Right ventricle myocardium inferior (tissue), 1 donor: ENCODE data around the gene TP53AIP1. TPM values are rescaled to one million over a fixed set of nuclear protein-coding genes. Genes with fewer than 3 reads are reported as not detected.
A peak's percentile ranks its signal among the peaks of the same experiment; 100 is the strongest.

Source experiments
- ATAC-seq: fragments of 200-7000 bp; cut with Tn5 transposase; one replicate; pipeline ENCODE4 v1.9.1; 2020; ENCODE audit warnings: mild to moderate bottlenecking, moderate library complexity
- DNase-seq: peaks from one replicate; pipeline ENCODE4 v3.0.0; 2021; ENCODE audit errors: missing footprints
- intact Hi-C: fragments of 100-400 bp; cut with DNase I; formaldehyde crosslinking; loops from one replicate; pipeline ENCODE4 v1.11.0; 2022
- total RNA-seq: library from RNA; stranded (reverse); fragmentation: NEBNext Ultra II Directional; extraction: Animal tissue kit (Norgen Biotek cat#: 25700); gene quantifications from one replicate; pipeline ENCODE4 v1.2.1, GENCODE V29; 2021
- donor health status: DM: no; HTN: yes; CAD: no; lungs with severe emphysema.

The TP53AIP1 gene
- total RNA-seq, 1 donor from 2014 or later: not detected

DNA sequence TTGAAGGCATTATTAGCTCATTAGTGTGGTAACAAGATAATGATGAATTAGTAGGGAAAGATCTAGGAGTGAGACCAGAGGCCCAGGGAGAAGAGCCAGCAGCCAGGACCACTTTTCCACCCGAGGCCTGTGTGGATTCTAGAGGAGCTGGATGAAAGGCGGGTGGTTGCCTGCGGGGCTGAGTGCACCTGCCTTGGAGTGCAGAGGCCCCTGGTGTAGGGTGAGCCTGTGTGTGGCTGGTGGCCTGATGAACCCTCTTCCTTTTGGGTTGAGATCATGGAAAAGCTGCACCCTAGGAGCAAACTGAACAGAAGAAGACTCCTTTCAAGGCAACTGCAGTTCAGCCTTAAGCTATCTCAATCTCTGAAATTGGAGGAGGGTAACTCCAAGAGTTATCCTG, 5.9 kb upstream of the TP53AIP1 start:
- DNase-seq (no peak), ATAC-seq (peak; percentile 46)
- intact Hi-C loops: no loop called here

DNA sequence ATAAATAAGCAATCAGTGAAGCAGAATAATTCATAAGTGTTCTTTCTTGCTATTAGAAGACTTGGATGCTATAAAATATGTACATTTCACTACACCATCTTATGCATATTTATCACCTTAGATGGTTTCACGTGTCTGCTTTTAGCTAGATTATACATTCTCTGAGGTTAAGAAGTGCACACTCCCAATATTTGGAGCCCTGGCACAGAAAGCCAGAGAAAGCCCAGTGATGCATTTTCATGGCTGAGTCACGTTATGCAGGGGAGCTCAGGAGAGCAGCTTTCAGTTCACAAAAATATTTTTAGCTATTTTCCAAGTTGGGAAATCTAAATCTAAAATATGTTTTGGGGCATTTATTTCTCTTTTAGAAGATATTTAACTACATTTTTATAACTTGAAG, 5.1 kb upstream of the TP53AIP1 start:
- DNase-seq (no peak), ATAC-seq (no peak)
- intact Hi-C loops: no loop called here

DNA sequence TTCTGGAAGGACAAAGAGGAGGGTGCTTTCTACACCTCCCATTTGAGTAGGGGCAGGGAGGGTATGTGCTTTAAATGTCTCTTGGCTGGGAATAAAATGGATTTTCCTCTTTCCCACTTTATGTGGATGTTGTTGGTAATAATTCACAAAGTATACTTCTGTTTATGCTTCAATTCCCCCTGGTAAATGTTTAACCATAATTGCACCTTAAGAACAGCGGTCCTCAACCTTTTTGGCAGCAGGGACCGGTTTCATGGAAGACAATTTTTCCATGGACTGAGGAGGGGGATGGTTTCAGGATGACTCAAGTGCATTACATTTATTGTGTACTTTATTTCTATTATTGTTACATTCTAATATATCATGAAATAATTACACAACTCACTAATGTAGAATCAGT, 4.0 kb upstream of the TP53AIP1 start:
- intact Hi-C loops: no loop called here
- ATAC-seq (no peak), DNase-seq (no peak)

DNA sequence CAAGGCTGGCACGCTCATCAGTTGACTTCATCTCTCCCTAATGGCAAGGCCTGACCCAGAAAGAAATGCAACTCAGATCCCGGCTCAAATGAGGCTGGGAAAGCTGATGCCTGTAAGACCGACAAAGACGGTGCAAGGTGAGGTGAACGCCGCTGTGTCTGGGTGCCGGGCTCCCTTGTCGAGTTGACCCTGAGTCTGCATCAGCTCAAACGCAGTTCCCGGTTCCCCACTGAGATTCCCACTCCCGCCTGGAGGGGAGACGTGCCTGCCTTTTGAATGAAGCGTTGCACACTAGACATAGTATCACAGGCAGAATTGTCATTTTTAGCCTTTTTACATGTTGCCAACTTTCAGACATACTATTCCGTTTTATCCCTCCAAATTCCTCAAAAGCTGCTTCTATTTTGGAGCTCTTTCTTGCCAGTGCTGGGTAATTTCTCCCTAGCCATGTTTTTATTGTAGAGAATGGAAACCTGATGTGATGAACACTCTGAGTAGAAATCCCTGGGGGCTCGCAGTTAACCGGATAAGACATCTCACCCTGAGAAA, 831 bp upstream of the TP53AIP1 start:
- DNase-seq (no peak), ATAC-seq (no peak)
- intact Hi-C loops: no loop called here

DNA sequence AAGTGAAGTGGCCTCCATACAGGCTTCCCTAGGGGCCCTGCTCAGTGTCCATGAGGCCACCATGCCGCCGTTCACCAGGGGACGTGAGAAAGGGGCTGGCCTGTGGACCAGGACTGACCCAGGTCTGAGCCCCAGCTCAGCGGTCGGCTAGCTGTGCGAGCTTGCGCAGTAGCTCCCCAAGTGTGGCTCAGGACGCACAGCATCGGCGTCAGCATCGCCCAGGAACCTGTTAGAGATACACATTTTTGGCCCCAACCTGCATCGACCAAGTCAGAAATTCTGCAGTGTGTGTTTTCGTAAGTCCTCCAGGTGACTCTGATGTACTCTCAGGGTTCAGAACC, 429 bp downstream of the TP53AIP1 start:
- intact Hi-C loops: no loop called here
- ATAC-seq: no peak
- DNase-seq: no peak

DNA sequence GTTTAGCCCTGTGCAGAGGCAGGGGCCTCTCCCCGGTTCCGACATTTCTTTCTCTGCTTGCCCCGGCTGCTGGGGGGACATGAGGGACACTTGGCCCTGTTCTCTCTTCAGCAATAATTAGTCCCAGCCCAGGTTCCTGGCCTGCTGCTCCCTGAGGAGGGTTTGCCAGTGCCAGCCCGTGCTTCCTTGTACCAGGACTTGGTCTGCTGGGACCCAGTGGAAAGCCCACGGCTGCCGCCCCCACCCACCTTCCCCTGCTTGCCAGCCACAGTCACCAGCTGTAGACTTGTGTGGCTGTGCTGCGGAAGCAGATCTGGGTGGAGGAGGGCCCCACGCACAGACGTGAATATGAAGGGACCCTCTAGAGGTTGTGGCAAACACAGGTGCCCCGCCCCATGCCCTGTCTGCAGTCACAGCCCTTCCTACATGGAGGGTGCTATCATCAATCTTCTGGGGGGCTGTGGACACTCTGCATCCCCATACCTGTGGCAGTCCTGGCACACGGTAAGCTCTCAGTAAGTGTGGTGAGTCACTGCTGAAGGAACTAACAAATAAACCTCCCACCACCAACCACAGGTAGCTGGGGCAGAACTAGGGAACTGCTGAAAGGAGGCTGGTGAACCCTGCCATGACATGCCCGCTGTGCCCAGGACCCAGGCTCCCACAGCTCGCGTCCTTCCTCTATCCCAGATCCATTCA, 949 bp downstream of the TP53AIP1 start:
- DNase-seq: no peak
- intact Hi-C loops: no loop called here
- no peak for ATAC-seq

DNA sequence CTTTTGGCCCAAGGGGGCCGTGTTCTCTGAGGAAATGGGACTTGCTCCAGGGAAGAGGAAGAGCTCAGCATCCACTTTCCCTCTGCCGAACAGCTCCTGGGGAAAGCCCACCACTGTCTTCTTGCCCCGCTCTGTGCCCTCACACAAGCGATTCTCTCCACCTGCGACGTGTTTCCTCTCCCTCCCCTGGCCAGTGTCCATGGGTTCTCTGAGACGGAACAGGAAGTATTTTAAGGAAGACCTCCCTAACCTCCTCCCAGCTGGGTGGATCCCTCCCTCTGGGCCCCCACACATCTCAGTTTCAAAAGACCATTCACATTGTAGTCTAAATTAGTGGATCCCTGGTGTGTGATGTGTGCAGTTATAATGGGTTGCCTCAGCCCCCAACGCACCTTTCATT, 1.6 kb downstream of the TP53AIP1 start:
- intact Hi-C loops: no loop called here
- DNase-seq (no peak), ATAC-seq (no peak)

DNA sequence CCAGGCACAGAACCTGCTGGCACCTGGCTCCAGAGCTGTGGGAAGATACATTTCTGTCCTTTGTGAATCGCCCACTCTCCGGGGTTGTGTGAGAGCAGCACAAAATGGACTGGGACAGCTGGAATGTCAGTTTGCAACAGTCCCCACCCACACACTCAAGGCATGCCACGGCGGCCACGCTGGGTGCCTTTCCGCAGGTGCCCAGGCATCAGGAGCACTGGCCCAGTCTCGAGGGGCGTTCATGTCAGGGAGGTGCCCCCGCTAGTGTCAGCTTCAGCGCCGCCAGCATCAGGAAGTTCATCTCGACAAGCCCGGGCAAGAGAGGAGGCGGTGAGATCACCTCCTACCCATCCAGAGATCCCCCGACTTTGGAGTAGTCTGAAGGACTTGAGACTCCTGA, 2.1 kb downstream of the TP53AIP1 start:
- DNase-seq (no peak), ATAC-seq (no peak)
- intact Hi-C loops: no loop called here

DNA sequence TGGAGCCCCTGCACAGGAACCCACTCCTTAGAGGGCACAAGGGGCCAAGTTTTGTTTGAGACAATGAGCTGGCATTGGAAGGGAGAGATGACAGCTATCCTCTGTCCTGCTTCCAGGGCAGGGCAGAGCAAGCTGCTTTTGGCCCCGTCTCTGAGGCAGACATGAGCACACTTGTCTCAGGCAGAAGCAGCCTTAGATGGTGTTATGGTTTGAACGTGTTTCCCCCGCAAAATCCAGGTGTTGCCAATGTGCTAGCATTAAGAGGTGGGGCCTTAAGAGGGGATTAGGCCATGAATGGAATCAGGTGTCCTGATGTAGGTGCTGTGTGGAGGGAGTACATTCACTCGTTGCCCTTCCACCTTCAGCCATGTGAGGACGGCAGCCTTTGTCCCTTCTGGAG, 2.5 kb downstream of the TP53AIP1 start:
- intact Hi-C loops: no loop called here
- no peak for ATAC-seq

DNA sequence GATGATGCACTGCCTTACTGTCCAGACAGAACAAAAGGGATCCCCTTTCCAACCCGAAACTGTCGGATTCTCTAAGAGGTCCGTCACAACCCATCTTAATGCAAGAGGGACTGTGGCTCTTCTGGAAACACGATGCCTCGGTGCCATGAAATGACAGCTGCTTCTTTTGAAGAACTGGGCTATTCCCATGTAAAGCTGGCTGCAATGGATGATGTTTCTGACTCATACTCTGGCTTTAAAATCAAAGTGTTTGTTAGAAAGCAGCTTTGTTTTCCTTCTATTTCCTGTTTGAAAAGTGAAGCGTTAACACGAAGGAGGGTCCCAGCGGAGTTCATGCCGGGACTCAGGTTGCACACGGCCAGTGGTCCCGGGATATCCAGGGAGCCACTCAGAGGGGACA, 3.1 kb downstream of the TP53AIP1 start:
- no peak for ATAC-seq
- no peak for DNase-seq
- intact Hi-C loops: no loop called here

More for the DNA sequence above, 2.5 kb downstream of the TP53AIP1 start:
- DNase-seq: no peak

DNA sequence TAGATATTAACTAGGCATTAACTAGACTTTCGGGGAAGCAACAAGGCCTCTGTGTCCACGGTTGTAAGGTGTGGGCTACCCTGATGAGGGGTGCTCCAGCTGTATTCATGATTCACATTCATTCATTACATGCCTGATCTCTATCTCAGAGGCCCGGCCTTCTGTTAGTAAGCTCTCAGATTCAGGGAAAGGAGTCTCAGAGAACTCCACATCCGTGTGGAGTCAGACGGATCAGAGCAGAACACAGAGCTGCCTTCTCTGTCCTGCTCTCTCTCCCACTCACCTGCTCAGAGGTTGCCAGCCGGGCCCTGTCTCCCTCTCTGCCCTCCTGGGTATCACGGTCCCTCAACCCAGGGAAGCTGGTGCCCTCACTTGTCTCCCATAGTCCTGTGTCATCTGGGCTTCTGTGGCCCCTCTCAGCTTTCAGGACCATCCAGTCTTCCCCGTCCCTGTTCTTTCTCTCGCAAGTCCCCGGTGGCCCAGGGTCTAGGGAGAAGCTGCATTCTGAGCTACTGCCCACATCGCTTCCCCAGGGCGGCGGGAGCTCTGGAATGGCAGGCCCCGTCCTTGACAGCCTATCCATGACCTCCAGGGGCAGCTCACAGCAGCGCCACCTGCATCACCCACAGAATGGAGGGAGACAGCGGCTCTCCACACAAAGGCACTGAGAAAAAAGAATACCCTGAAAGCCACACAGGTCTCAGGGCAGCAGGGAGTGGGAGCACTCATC, 4.3 kb downstream of the TP53AIP1 start:
- ATAC-seq: no peak
- intact Hi-C loops: no loop called here

DNA sequence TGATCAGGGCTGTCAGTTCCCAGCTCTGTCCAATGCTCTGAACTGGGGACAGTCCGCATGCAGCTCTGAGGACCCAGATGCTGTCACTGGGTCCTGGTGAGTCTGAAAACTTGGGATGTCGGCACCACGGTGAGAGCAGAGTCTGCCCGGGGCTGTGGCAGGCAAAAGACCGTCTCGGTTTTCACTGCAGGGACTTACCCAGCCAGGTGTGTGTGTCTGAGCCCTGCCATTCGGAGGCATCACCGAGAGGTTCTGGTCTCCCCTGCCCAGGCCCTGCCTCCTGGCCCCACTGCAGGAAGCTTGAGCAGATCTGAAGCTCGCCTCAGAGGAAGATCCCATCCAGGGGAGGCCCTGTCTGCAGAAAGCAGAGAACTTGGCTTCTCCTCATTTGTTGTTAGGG, 5.2 kb downstream of the TP53AIP1 start:
- DNase-seq (no peak), ATAC-seq (no peak)
- intact Hi-C loops: no loop called here

More for the DNA sequence above, 4.3 kb downstream of the TP53AIP1 start:
- no peak for DNase-seq

DNA sequence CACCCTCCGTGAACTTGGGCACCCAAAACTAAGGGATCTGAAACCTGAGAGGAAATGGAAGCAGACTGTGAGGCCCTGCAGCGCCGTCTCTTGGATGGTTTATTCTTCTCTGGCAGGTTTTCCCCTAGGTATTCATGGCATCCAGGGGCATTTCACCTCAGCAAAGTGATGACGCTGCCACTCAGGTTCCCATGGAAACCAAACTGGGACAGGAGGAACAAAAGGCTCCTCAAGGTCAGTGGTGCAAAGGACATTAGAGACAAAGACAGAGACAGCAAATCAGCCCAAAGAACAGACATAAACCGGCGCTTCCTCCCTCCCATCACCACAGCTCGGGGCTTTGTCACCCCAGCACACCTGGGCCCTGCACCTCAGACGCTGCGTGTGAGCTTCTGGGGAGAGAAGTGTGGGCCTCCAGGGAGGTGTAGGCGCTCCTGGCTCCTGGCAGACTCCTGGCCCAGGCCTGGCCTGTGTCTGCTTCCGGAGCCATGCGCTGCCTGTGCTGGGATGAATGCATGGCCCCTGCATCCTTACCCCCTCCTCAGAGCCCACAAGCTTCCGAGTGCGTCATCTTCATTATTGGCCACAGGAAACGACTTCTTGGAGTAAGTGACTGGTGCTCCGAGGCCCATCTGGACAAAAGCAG, 5.9 kb downstream of the TP53AIP1 start:
- ATAC-seq (no peak), DNase-seq (no peak)
- intact Hi-C loops: no loop called here

DNA sequence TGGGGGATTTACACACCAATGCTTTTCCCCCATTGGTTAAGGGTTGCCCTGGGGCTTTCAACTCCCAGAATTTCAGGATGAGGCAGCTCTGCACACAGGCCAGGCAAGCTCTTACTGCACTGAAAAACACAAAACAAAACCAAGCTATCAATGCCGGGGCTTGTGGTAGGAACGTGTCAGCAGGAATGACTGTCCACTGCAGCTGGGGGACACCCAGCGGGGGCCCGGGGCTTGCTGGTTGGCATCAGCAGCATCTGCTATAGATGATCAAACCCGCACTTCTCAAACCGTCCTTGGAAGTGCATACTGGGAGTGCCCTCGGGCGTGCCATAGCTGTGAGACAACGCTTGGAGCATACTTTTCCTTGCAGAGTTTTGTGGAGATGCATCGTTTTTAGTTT, 7.7 kb downstream of the TP53AIP1 start:
- ATAC-seq (no peak), DNase-seq (no peak)
- intact Hi-C loops: no loop called here

DNA sequence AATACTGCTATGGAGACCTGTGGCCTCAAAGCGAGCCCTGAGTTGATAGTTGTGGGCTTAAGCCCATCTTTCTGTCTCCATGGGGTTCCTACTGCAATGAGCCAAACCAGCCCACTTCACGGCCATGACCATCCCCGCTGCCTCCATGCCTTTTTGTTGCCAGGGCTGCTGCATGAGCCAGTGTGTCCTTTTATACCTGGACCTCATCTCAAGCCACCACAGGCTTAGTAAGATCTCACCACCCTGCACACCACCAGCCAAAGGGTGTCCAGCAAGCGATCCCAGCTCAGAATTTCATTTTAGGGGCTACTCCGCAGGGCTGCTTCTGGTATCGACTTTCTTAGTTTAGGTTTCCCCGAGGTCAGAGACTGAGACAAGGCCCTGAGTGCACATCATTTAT, 8.3 kb downstream of the TP53AIP1 start:
- intact Hi-C loops: no loop called here
- ATAC-seq: no peak
- no peak for DNase-seq

DNA sequence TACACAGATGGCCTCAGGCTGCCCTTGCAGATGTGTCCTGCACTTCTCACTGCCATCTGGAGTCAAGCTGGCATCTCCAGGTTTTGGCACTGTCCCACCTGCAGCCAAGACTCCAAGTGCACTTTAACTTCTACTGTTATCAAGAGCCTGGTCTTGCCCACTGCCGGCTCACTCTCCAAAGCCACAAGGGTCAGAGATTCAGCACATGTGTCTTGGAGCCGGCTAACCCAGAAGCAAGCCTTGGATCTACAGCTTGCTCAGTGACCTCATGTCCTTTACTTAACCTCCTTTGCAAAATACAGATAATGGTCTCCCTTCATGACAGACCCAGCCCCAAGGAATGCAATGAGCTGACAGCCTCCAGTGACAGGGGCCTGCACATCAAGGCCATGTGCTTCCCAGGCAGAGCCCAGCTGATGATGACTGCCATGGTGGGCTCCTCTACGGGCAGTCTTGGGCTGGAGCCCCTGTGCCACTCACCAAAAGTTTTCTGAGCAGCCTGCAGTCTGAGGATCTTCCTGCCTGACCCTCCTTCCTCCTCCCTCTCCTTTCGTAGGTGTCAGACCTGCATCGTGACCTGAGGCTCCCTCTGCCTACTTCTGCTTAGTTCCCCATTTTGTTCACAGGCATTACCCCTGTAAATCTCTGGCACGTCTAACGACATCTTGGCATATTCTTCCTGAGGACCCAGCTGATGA, 9.0 kb downstream of the TP53AIP1 start:
- intact Hi-C loops: no loop called here
- no peak for DNase-seq
- ATAC-seq: no peak

DNA sequence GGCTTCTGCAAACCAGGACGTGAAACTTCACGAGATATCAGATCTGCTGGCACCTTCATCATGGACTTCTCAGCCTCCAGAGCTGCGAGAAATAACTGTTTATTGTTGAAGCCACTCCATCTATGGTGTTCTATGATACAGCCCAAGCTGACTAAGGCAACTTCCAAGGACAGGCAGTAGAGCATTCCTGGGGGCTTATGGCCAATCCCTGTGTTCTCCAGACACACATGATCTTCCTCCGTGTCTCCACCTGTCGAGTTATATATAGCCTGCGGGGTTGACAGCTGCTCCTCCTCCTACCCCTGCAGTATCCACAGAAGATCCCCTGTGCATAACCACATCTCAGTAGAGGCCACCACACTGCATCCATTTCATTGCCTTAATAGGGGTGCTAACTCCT, 11.0 kb downstream of the TP53AIP1 start:
- ATAC-seq (no peak), DNase-seq (no peak)
- intact Hi-C loops: no loop called here

DNA sequence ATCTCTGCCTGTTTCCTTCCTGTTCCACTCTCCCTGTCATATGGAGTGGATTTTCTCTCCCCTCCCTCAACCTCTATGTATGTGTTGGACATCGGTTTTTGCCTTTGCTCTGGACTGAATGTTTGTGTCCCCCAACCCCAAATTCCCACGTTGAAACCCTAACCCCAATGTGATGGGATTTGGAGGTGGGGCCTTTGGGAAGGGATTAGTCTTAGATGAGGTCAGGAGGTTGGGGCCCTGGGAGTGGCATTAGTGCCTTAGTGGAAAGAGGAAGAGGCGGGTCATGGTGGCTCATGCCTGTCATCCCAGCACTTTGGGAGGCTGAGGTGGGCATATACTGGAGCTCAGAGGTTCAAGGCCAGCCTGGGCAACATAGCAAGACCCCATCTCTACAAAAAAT, 11.6 kb downstream of the TP53AIP1 start:
- ATAC-seq: no peak
- DNase-seq: no peak
- intact Hi-C loops: no loop called here

DNA sequence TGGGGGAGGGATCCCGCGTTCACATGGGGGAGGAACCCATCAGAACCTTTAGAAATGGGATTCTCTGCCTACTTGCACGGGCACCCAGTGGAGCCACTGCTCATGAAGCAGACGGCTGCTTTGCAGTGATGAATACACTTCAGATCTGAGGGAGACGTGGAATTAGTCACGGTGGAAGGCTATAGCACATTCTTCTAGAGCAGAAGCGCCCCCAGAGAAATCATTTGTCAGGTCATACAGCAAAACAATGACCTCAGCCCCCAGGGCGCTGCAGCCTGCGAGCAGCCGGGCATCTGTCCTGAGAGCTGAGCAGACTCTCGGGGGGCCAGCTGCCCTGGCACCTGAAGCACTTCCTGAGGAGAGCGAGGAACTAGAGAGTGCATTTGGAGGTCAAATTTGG, 12.7 kb downstream of the TP53AIP1 start:
- no peak for DNase-seq
- ATAC-seq: no peak
- intact Hi-C loops: no loop called here

DNA sequence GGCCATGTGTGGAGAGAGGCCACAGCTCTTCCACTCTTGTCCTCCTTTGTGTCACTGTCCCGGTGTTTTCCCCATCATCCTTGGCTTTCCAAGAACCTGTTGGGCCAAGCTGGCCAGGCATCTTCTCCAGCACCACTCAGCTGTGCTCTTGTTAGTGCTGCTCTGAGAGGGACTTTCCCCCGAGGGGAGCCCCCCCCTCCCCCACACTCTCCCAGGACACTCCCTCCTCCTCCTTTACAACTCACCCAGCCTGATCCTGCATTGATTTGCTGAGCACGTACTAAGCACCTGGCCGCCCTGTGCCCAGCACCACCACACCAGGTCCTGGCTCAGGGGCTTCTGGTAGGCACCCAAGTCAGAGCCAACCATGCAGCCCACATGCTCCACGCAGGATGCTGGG, 13.2 kb downstream of the TP53AIP1 start:
- intact Hi-C loops: no loop called here
- DNase-seq: no peak
- no peak for ATAC-seq
